Suprapubic skin (tissue), 4 donors: ENCODE results near the gene RECK.
"Not testable (repeated sequence)": the region's sequence is repeated elsewhere in the genome, so short reads cannot be mapped to it uniquely, and the experiment has no call there.

Experiments used
- POLR2A ChIP-seq, 2 donors: fragments of 450-650 bp; IDR thresholded peaks; one replicate each; pipeline ENCODE4 v1.6.1; 2017; ENCODE audit warnings: antibody characterized with exemption in 2 of 2, mild to moderate bottlenecking in 2 of 2, moderate library complexity in 2 of 2
- POLR2AphosphoS5 ChIP-seq, 3 donors: sonication (generic); formaldehyde crosslinking; IDR thresholded peaks; one replicate each; pipeline ENCODE4 v1.6.1; 2017; ENCODE audit warnings: antibody characterized with exemption in 3 of 3

GRCh38 chr9:36087054-36087453 lies 50.3 kb downstream of the RECK start:
- TF ChIP-seq POLR2A, POLR2AphosphoS5 (IDR thresholded peaks at IDR 0.05): not testable (repeated sequence)
